K562 (cell line): ENCODE data around the gene GNB2. TPM values are rescaled to one million over a fixed set of nuclear protein-coding genes. Genes with fewer than 3 reads are reported as not detected.

Experiments used
- CREB1 ChIP-seq, 2 experiments: sonication (generic) in 1 of 2; formaldehyde crosslinking in 1 of 2; IDR thresholded peaks; 2 replicates each; pipeline versions ENCODE4 v1.6.1 to v1.8.0; 2012 to 2022; ENCODE audit warnings: inconsistent platforms in 1 of 2, mild to moderate bottlenecking in 1 of 2, missing genetic modification reagents in 1 of 2, moderate library complexity in 1 of 2
- HBP1 ChIP-seq: fragments of 450-650 bp; formaldehyde crosslinking; IDR thresholded peaks from 2 replicates; pipeline ENCODE4 v1.4.0; 2022; ENCODE audit warnings: missing genetic modification characterization
- MBD2 ChIP-seq: sonication (generic); IDR thresholded peaks from 2 replicates; pipeline ENCODE4 v1.6.1; 2016; ENCODE audit warnings: low read depth, borderline replicate concordance
- MLLT1 ChIP-seq, 2 experiments: fragments of 450-650 bp; IDR thresholded peaks; 2 replicates each; pipeline ENCODE4 v1.6.1; 2016
- NELFE ChIP-seq: IDR thresholded peaks from 2 replicates; pipeline ENCODE4 v1.6.1; 2011; ENCODE audit warnings: mild to moderate bottlenecking; ENCODE audit not compliant: insufficient read depth, insufficient read length
- NR2C2 ChIP-seq, 2 experiments: fragments of 200-800 bp in 1 of 2; sonication (Bioruptor generic) in 1 of 2; sonication (generic) in 1 of 2; formaldehyde crosslinking in 1 of 2; IDR thresholded peaks; 2 replicates each; pipeline versions ENCODE4 v1.6.1 to v1.8.0; 2016 to 2022; ENCODE audit warnings: mild to moderate bottlenecking in 1 of 2, missing compliant biosample characterization in 1 of 2, missing genetic modification characterization in 1 of 2, missing genetic modification reagents in 1 of 2
- RB1 ChIP-seq: fragments of 450-650 bp; IDR thresholded peaks from 2 replicates; pipeline ENCODE4 v1.6.1; 2017; ENCODE audit warnings: low read depth, mild to moderate bottlenecking
- RREB1 ChIP-seq: fragments of 250-450 bp; sonication (Bioruptor Pico); IDR thresholded peaks from 2 replicates; pipeline ENCODE4 v1.4.0; 2020
- ZNF121 ChIP-seq: sonication (generic); formaldehyde crosslinking; conservative IDR thresholded peaks from 2 replicates; pipeline ENCODE4 v1.8.0; 2022; ENCODE audit warnings: missing genetic modification reagents
- ZNF507 ChIP-seq: conservative IDR thresholded peaks from 2 replicates; pipeline ENCODE4 v1.6.1; 2017; ENCODE audit warnings: missing genetic modification characterization, missing compliant biosample characterization
- ZNF766 ChIP-seq: fragments of 200-800 bp; sonication (Bioruptor generic); conservative IDR thresholded peaks from 2 replicates; pipeline ENCODE4 v1.6.1; 2016; ENCODE audit warnings: missing genetic modification characterization, missing compliant biosample characterization
- polyA plus RNA-seq, 8 experiments: library from polyadenylated mRNA; depleted of rRNA in 4 of 8; stranded (reverse) in 5 of 8; unstranded in 3 of 8; fragments of >200 nt; fragmentation: Nextera tagmentation in 2 of 8; fragmentation: Illumina TruSeq in 1 of 8; extraction: Ambion mirVana in 2 of 8; extraction: Trizol in 1 of 8; gene quantifications; 2 replicates each; pipeline versions ENCODE4 v1.2.1 to v1.2.3, GENCODE V29; 2011 to 2014; ENCODE audit warnings: inconsistent platforms in 1 of 8, missing spikeins in 1 of 8
- total RNA-seq, 7 experiments: library from RNA; depleted of rRNA in 6 of 7; stranded (reverse); fragments of >200 nt in 6 of 7; fragmentation: Illumina TruSeq in 2 of 7; extraction: Trizol in 2 of 7; gene quantifications; 2 replicates each; pipeline versions ENCODE4 v1.2.1 to v1.2.3, GENCODE V29; 2011 to 2021; ENCODE audit warnings: low replicate concordance in 1 of 7
- TF ChIP-seq, protein P1 (sequence below): fragments of 450-650 bp; formaldehyde crosslinking; IDR thresholded peaks from 2 replicates; pipeline ENCODE4 v1.4.0; 2022; ENCODE audit warnings: mild to moderate bottlenecking, moderate library complexity
- TF ChIP-seq, protein P2 (sequence below): fragments of 450-650 bp; IDR thresholded peaks from 2 replicates; pipeline ENCODE4 v1.7.0; 2016; ENCODE audit warnings: borderline replicate concordance

GNB2 gene
- total and polyA plus RNA-seq, 9 of the 15 experiments (the other 6 are each of a cell fraction or from before 2014, with no cell fraction given) = 0.65 to 320 (median 104) TPM

DNA sequence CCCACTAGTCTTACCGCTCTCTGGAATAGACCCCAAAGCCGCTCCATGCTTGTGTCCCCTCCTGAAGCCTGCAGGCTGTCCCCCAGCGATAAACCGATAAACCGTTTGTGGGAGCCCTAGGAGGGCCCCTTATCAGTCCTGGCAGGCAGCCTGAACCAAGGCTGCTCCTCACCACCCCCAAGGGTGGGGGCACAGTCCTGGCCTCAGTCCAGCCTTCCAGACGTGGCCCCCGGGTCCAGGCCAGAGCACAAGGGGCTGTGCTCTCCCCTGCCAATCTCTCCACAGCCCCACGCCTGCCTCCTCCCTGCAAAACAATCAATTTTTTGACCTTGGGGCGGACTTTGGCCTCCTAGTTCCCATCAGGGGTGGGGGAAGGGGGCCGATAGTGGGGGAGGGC is 32.1 kb upstream of the GNB2 start, which contains the start of gene TFR2 (continued):
- TF ChIP-seq MLLT1 (IDR thresholded peaks at IDR 0.05) = no peak; a peak in 1 of 4 replicates
- TF ChIP-seq RB1 = peak; percentile 62
- 0 out of 2 replicates have a peak, but pooled peaks have one; percentile 63 for TF ChIP-seq RREB1 (CRISPR knock-in tag)
- TF ChIP-seq NELFE = no peak
- TF ChIP-seq, protein P1, sequence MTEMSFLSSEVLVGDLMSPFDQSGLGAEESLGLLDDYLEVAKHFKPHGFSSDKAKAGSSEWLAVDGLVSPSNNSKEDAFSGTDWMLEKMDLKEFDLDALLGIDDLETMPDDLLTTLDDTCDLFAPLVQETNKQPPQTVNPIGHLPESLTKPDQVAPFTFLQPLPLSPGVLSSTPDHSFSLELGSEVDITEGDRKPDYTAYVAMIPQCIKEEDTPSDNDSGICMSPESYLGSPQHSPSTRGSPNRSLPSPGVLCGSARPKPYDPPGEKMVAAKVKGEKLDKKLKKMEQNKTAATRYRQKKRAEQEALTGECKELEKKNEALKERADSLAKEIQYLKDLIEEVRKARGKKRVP (CRISPR knock-in tag) = peak; percentile 82
- TF ChIP-seq ZNF121 (CRISPR knock-in tag) = no peak
- no peak for TF ChIP-seq ZNF507
- TF ChIP-seq ZNF766 (CRISPR knock-in tag) = peak; percentile 93
- no peak for TF ChIP-seq NR2C2 (CRISPR knock-in tag; IDR thresholded peaks at IDR 0.05)
- no peak for TF ChIP-seq NR2C2 (tag; IDR thresholded peaks at IDR 0.05)
- TF ChIP-seq MBD2 = peak; percentile 89
- TF ChIP-seq, protein P2, sequence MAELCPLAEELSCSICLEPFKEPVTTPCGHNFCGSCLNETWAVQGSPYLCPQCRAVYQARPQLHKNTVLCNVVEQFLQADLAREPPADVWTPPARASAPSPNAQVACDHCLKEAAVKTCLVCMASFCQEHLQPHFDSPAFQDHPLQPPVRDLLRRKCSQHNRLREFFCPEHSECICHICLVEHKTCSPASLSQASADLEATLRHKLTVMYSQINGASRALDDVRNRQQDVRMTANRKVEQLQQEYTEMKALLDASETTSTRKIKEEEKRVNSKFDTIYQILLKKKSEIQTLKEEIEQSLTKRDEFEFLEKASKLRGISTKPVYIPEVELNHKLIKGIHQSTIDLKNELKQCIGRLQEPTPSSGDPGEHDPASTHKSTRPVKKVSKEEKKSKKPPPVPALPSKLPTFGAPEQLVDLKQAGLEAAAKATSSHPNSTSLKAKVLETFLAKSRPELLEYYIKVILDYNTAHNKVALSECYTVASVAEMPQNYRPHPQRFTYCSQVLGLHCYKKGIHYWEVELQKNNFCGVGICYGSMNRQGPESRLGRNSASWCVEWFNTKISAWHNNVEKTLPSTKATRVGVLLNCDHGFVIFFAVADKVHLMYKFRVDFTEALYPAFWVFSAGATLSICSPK = no peak
- TF ChIP-seq CREB1 (IDR thresholded peaks at IDR 0.05) = peak; percentile 54; the same call in 1 of the 2 replicates
- TF ChIP-seq CREB1 (CRISPR knock-in tag; IDR thresholded peaks at IDR 0.05) = no peak
- TF ChIP-seq HBP1 = 0 out of 2 replicates have a peak, but pooled peaks have one; percentile 69
